Spinal cord (tissue), 10 donors: ENCODE measurements around the gene ABT1. TPM values are rescaled to one million over a fixed set of nuclear protein-coding genes. Genes with fewer than 3 reads are reported as not detected.
"Not testable (repeated sequence)": the region's sequence is repeated elsewhere in the genome, so short reads cannot be mapped to it uniquely, and the experiment has no call there.

Source experiments
- DNase-seq, 6 donors: peaks; one replicate each; pipeline versions ENCODE4 v3.0.0 to v3.0.0-alpha.2; 2013 to 2015; ENCODE audit warnings: low spot score in 6 of 6, low read depth in 4 of 6
- H3K27ac ChIP-seq: one replicate; pipeline ENCODE4 v1.5.1; 2013; ENCODE audit warnings: low read depth, low read length, control low read depth
- H3K27me3 ChIP-seq: one replicate; pipeline ENCODE4 v1.6.1; 2013; ENCODE audit warnings: low read length; ENCODE audit not compliant: control insufficient read depth, insufficient read depth
- H3K36me3 ChIP-seq: one replicate; pipeline ENCODE4 v1.6.1; 2013; ENCODE audit warnings: low read length; ENCODE audit not compliant: control insufficient read depth, insufficient read depth
- H3K4me1 ChIP-seq: one replicate; pipeline ENCODE4 v1.6.1; 2013; ENCODE audit warnings: low read length; ENCODE audit not compliant: control insufficient read depth, insufficient read depth
- H3K4me3 ChIP-seq: one replicate; pipeline ENCODE4 v1.5.1; 2013; ENCODE audit warnings: low read depth, low read length, control low read depth
- H3K9me3 ChIP-seq: one replicate; pipeline ENCODE4 v1.6.1; 2013; ENCODE audit warnings: low read length; ENCODE audit not compliant: control insufficient read depth, insufficient read depth
- WGBS: methylation state at CpG from one replicate; pipeline ENCODE4 v1.1.5; 2013; ENCODE audit warnings: missing lambda C conversion rate; ENCODE audit not compliant: insufficient coverage; 5-methylcytosine and 5-hydroxymethylcytosine counted together
- long read RNA-seq, 4 donors: transcript quantifications; one replicate each; lab custom pipeline, GENCODE V29; 2026
- polyA plus RNA-seq, 2 donors: library from polyadenylated mRNA; unstranded; fragments of 120-200 nt; gene quantifications; one replicate each; pipeline ENCODE4 v1.2.1, GENCODE V29; 2013; ENCODE audit not compliant: insufficient read length in 2 of 2
- total RNA-seq, 2 donors: library from RNA; depleted of rRNA in 1 of 2; stranded (reverse); fragments of 120-200 nt in 1 of 2; fragments of >200 nt in 1 of 2; gene quantifications; one replicate each; pipeline versions ENCODE4 v1.2.3 to v1.2.4, GENCODE V29; 2013 to 2014
- donor health status: healthy.

The ABT1 gene
- total RNA-seq (10 to 100 TPM in 1 of 2 donors, 1 to 10 TPM in 1; 8.7 to 11.0 TPM), polyA plus RNA-seq (10 to 100 TPM; 10.6 to 11.2 TPM)
- long read RNA-seq, donor 1, transcript ABT1-201 (3 exons, 2,949 nt) = major isoform, 19 of 24 reads
- long read RNA-seq, donor 1, partial matches to known transcripts = 5 of 24 reads
- long read RNA-seq, donor 1, other reads (novel, unspliced or antisense) = 0 of 24 reads
- long read RNA-seq, donor 2, partial matches to known transcripts = 0 of 4 reads
- long read RNA-seq, donor 2, other reads (novel, unspliced or antisense) = 0 of 4 reads
- long read RNA-seq, donor 3, transcript ABT1-201 (3 exons, 2,949 nt) = major isoform, 6 of 6 reads
- long read RNA-seq, donor 3, partial matches to known transcripts = 0 of 6 reads
- long read RNA-seq, donor 3, other reads (novel, unspliced or antisense) = 0 of 6 reads
- long read RNA-seq, donor 4, transcript ABT1-201 (3 exons, 2,949 nt) = major isoform, 31 of 31 reads
- long read RNA-seq, donor 4, partial matches to known transcripts = 0 of 31 reads
- long read RNA-seq, donor 4, other reads (novel, unspliced or antisense) = 0 of 31 reads

DNA sequence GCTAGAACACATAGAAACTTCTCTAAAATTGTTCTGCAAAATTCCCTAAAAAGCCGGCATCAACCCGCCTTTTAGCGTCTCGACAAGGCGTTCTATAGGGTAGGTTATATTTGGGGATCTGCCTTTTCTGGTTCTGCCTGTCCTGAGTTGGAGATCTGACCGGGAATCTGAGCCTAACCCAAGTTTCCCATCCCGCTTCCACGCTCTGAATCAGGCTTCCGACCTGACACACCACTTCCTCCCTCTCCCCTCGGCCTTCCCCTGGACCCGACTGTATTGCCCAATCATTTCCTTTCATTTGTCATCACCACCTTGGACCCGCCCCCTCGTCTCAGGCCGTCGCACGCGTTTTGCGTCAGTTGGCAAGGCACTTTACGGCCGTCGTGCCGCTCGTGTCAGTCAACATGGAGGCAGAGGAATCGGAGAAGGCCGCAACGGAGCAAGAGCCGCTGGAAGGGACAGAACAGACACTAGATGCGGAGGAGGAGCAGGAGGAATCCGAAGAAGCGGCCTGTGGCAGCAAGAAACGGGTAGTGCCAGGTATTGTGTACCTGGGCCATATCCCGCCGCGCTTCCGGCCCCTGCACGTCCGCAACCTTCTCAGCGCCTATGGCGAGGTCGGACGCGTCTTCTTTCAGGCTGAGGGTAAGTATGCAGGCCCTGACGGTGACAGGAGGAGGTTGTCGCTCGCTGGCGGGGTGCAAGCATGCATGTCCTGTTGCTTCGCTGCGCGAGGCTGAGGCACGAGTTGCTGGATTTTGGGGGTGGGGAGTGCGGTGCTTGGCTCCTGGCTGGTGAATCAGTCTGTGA, at the start of gene ABT1:
Gene ABT1 (plus strand): TSS at position 375 of the 810 bp plus-strand sequence. CDS start 30 bp downstream, at position 405.
- Histone ChIP-seq H3K27me3 (peaks cover 30% of the 10 kb centered on the region), H3K9me3 (no peaks in the 10 kb centered on the region), H3K27ac (peak within 1 kb of the TSS; percentile 85), H3K36me3 (peaks cover 19% of the 10 kb centered on the region), H3K4me3 (peak within 1 kb of the TSS; percentile 99), H3K4me1 (peaks cover 18% of the 10 kb centered on the region)
- peak; percentile 98 to 100 (median 99) for DNase-seq
- WGBS = 0% methylated on average over 46 of the region's 51 CpGs

- not testable (repeated sequence) for DNase-seq, H3K27me3 ChIP-seq, H3K4me1 ChIP-seq, H3K27ac ChIP-seq, H3K36me3 ChIP-seq, H3K9me3 ChIP-seq, H3K4me3 ChIP-seq
- WGBS = 91% methylated on average over 15 of the region's 18 CpGs
Observed at GRCh38 chr6:26547363-26547762, 49.4 kb upstream of the ABT1 start.

- WGBS = 5% methylated on average over 32 of the region's 42 CpGs
- Histone ChIP-seq H3K9me3 (no peaks in the 10 kb centered on the region), H3K36me3 (peaks cover 4% of the 10 kb centered on the region), H3K4me1 (peaks cover 11% of the 10 kb centered on the region), H3K27ac (no peak overlapping the region), H3K27me3 (no peaks in the 10 kb centered on the region), H3K4me3 (peak overlapping the region; percentile 55)
- DNase-seq = peak in 2 of 6 donors; percentile 47 to 69
Observed at GRCh38 chr6:26550250-26550993, 46.3 kb upstream of the ABT1 start.

DNA sequence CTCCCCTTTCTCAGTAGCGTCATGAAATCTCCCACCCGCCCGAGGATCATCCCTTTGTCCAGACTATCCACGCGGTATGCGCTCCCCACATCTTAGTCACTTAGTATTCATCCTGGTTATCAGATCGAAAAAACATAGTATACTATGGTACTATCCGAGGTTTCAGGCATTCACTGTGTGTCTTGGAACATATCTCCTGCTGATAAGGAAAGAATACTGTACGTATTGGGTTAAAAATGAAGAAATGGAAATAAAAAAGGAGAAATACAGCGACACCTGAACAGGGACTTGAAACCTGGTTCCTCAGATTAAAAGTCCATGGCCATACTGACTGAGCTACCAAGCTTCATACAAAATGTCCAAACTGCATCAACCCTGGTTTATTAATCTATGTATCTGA, 44.5 kb upstream of the ABT1 start:
- 78% methylated on average over 3 of the region's 10 CpGs for WGBS
- Histone ChIP-seq H3K27me3 (no peaks in the 10 kb centered on the region), H3K4me1 (peaks cover 11% of the 10 kb centered on the region), H3K4me3 (no peak overlapping the region), H3K9me3 (no peaks in the 10 kb centered on the region), H3K36me3 (no peaks in the 10 kb centered on the region), H3K27ac (no peak overlapping the region)
- DNase-seq = no peak

GRCh38 chr6:26552640-26553188, 44.0 kb upstream of the ABT1 start:
- peak in 1 of 6 donors; percentile 20 for DNase-seq
- Histone ChIP-seq H3K27ac (no peak overlapping the region), H3K27me3 (no peaks in the 10 kb centered on the region), H3K36me3 (no peaks in the 10 kb centered on the region), H3K4me1 (peaks cover 11% of the 10 kb centered on the region), H3K4me3 (peak overlapping the region; percentile 60), H3K9me3 (no peaks in the 10 kb centered on the region)
- WGBS = 49% methylated on average over 9 of the region's 11 CpGs

DNA sequence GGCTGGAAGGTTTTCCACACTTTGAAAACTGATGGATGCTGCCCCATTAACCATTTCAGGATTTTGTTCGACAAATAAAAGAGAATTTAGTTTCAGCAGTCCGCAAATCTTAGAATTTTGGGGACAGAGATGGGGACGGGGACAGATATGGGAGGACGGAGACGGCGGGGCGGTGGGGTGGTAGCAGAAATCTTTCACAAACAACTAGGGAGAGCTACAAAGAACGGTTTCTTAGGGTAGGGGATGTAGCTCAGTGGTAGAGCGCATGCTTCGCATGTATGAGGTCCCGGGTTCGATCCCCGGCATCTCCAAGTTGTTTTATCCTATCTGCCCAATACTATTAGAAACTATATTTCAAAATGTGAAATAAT, 43.5 kb upstream of the ABT1 start:
- Histone ChIP-seq H3K27ac (peak overlapping the region; percentile 7), H3K27me3 (no peaks in the 10 kb centered on the region), H3K4me3 (peak overlapping the region; percentile 60), H3K9me3 (no peaks in the 10 kb centered on the region), H3K4me1 (peaks cover 11% of the 10 kb centered on the region), H3K36me3 (no peaks in the 10 kb centered on the region)
- peak in 2 of 6 donors; percentile 92 to 95 for DNase-seq
- WGBS = 0% methylated on average over 1 of the region's 13 CpGs

DNA sequence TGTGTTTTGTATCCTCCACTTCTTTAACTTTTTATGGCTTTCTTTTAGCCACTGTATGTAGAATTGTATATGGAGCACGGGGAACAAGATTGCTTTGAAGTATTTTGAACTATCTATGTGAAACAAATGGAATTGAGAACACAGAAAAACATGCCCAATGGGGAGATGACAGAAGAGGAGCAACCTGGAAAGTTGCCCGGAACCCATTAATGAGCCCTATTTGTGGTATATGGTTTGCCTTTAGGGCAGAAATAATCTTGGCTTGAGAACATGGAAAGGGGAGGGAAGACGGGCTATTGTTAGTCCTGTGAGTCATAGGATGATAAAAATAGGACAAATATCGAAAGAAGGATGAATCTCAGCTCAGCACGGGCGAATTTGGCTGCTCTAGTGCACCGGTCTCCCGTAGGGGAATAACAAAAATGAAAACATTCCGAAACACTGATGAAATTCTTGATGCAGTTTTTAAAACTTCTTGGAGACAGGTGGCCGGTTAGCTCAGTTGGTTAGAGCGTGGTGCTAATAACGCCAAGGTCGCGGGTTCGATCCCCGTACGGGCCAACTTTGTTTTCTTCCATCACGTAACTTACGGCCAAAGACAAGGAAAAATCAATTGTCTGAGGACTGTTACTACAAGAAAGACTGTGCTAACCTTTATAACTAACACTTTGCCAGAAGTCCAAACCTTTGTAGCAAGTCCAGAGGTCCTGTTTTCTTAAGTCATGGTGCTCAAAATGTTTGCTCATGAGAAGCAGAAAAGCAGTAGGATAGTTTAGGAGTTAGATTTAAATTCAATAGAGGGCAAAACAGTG, 42.9 kb upstream of the ABT1 start:
- under 1% methylated on average over 19 of the region's 19 CpGs for WGBS
- peak in 2 of 6 donors; percentile 87 to 92 for DNase-seq
- no peaks in the 10 kb centered on the region for H3K36me3 ChIP-seq
- no peaks in the 10 kb centered on the region for H3K27me3 ChIP-seq
- peak overlapping the region; percentile 60 for H3K4me3 ChIP-seq
- peak overlapping the region; percentile 7 for H3K27ac ChIP-seq
- H3K4me1 ChIP-seq = peaks cover 11% of the 10 kb centered on the region
- H3K9me3 ChIP-seq = no peaks in the 10 kb centered on the region

DNA sequence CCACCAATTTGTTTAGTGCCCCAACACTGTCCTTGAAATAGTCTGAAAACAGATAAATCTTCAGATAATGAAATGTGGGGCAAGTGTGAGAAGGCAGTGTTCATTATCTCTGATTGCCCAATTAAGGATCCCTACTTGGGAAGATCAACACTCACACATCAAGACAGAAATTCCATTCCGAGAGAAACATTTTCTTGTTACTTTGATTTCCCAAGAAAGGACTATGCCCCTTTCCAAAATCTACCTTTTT, 42.4 kb upstream of the ABT1 start:
- Histone ChIP-seq H3K27me3 (no peaks in the 10 kb centered on the region), H3K4me3 (peak overlapping the region; percentile 24), H3K36me3 (no peaks in the 10 kb centered on the region), H3K9me3 (no peaks in the 10 kb centered on the region), H3K4me1 (peaks cover 11% of the 10 kb centered on the region), H3K27ac (no peak overlapping the region)
- WGBS = no CpG with 5 or more reads among the region's 1 CpG
- no peak for DNase-seq
